Uterus (tissue), 4 donors: ENCODE data around the gene OMA1. TPM values are rescaled to one million over a fixed set of nuclear protein-coding genes. Genes with fewer than 3 reads are reported as not detected.

Experiments used
- DNase-seq, 2 donors: peaks; one replicate each; pipeline ENCODE4 v3.0.0-alpha.2; 2019 to 2020
- H3K27ac ChIP-seq, 2 donors: fragments of 200-600 bp; sonication (generic); 1 replicate in 1 of 2; 2 replicates in 1 of 2; pipeline ENCODE4 v1.5.1; 2016 to 2018
- H3K27me3 ChIP-seq, 2 donors: fragments of 200-600 bp; sonication (generic); one replicate each; pipeline ENCODE4 v1.5.1; 2018 to 2019; ENCODE audit warnings: control low read depth in 1 of 2
- H3K36me3 ChIP-seq, 2 donors: fragments of 200-600 bp; sonication (generic); one replicate each; pipeline ENCODE4 v1.5.1; 2019; ENCODE audit warnings: control low read depth in 1 of 2
- H3K4me1 ChIP-seq, 2 donors: fragments of 200-600 bp; sonication (generic); one replicate each; pipeline ENCODE4 v1.5.1; 2018 to 2019; ENCODE audit warnings: control low read depth in 1 of 2
- H3K4me3 ChIP-seq, 2 donors: fragments of 200-600 bp; sonication (generic); 1 replicate in 1 of 2; 2 replicates in 1 of 2; pipeline ENCODE4 v1.5.1; 2018 to 2019; ENCODE audit warnings: mild to moderate bottlenecking in 1 of 2
- H3K9me3 ChIP-seq, 2 donors: fragments of 200-600 bp; sonication (generic); one replicate each; pipeline ENCODE4 v1.5.1; 2019; ENCODE audit warnings: control low read depth in 1 of 2
- CTCF ChIP-seq, 4 experiments: fragments of 200-600 bp in 2 of 4; fragments of 450-650 bp in 2 of 4; sonication (generic) in 2 of 4; IDR thresholded peaks; one replicate each; pipeline ENCODE4 v1.5.1; 2016 to 2019; ENCODE audit warnings: antibody characterized with exemption in 4 of 4, mild to moderate bottlenecking in 2 of 4, moderate library complexity in 1 of 4
- POLR2A ChIP-seq, 2 donors: fragments of 450-650 bp; IDR thresholded peaks; one replicate each; pipeline ENCODE4 v1.6.1; 2016; ENCODE audit warnings: antibody characterized with exemption in 2 of 2, mild to moderate bottlenecking in 1 of 2, moderate library complexity in 1 of 2
- intact Hi-C: fragments of 100-400 bp; cut with DNase I; formaldehyde crosslinking; loops from one replicate; pipeline ENCODE4 v1.15.1; 2023; ENCODE audit warnings: low total_unique reads
- total RNA-seq, 4 donors: library from RNA; depleted of rRNA in 3 of 4; stranded (reverse); fragments of >200 nt in 3 of 4; gene quantifications; one replicate each; pipeline versions ENCODE4 v1.1.0 to v1.2.4, GENCODE V29; 2014 to 2023
- donor health status: DM: yes; HTN: yes; CAD: no.

The OMA1 gene
- total RNA-seq, 4 donors from 2014 or later, result 45.9 to 97.6 (median 65.4) TPM

GRCh38 chr1:58576727-58577653 is 30.5 kb upstream of the OMA1 start, which contains the start of gene TACSTD2:
TACSTD2 (minus strand) TSS chr1:58577252; CDS start chr1:58577156, 96 bp downstream.
- Histone ChIP-seq H3K27me3 (peaks cover 0 to 4% of the 10 kb centered on the region in 2 donors), H3K27ac (peak within 1 kb of the TSS in 1 of 2 donors; percentile 34)
- no peak for DNase-seq

GRCh38 chr1:58576325-58576726 is 29.8 kb upstream of the OMA1 start:
- Histone ChIP-seq H3K27me3 (peaks cover 0 to 2% of the 10 kb centered on the region in 2 donors), H3K4me1 (peaks cover 0 to 7% of the 10 kb centered on the region in 2 donors), H3K36me3 (no peaks in the 10 kb centered on the region), H3K9me3 (no peaks in the 10 kb centered on the region), H3K4me3 (peak overlapping the region; percentile 5 to 19), H3K27ac (no peak overlapping the region)
- TF ChIP-seq POLR2A (IDR thresholded peaks at IDR 0.05), result no peak
- no peak for TF ChIP-seq CTCF (IDR thresholded peaks at IDR 0.05)
- DNase-seq, result no peak
- intact Hi-C loops, result no loop called here

More at GRCh38 chr1:58576727-58577653, 30.5 kb upstream of the OMA1 start, which contains the start of gene TACSTD2:
- no peak for TF ChIP-seq CTCF (IDR thresholded peaks at IDR 0.05)
- H3K36me3 ChIP-seq, result no peaks in the 10 kb centered on the region
- intact Hi-C loops, result no loop called here
- H3K4me1 ChIP-seq, result peaks cover 0 to 7% of the 10 kb centered on the region in 2 donors
- H3K9me3 ChIP-seq, result no peaks in the 10 kb centered on the region
- peak within 1 kb of the TSS; percentile 5 to 19 for H3K4me3 ChIP-seq

DNA sequence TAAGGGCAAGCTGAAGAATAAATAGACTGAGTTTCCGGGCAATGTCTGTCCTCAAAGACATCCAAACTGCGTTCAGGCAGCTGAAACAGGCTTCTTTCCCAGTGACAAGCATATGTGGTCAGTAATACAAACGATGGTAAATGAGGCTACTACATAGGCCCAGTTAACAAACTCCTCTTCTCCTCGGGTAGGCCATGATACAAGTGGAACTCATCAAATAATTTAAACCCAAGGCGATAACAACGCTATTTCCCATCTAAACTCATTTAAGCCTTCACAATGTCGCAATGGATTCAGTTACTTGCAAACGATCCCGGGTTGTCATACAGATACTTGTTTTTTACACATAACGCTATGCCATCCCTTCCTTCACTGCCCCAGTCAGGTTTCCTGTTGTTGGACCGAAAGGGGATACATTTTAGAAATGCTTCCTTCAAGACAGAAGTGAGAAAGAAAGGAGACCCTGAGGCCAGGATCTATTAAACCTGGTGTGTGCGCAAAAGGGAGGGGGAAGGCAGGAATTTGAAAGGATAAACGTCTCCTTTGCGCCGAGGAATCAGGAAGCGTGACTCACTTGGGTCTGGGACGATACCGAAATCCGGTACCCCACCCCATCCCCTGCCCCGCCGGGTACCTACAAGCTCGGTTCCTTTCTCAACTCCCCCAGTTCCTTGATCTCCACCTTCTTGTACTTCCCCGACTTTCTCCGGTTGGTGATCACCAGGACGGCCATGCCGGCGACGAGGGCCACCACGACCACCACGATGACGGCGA is 29.2 kb upstream of the OMA1 start:
- H3K36me3 ChIP-seq, result no peaks in the 10 kb centered on the region
- intact Hi-C loops, result no loop called here
- DNase-seq, result no peak
- H3K4me1 ChIP-seq, result peaks cover 0 to 7% of the 10 kb centered on the region in 2 donors
- no peak for TF ChIP-seq CTCF (IDR thresholded peaks at IDR 0.05)
- TF ChIP-seq POLR2A (IDR thresholded peaks at IDR 0.05), result no peak
- H3K27me3 ChIP-seq, result peaks cover 0 to 2% of the 10 kb centered on the region in 2 donors
- no peak overlapping the region for H3K27ac ChIP-seq
- peak overlapping the region in 1 of 2 donors; percentile 19 for H3K4me3 ChIP-seq
- no peaks in the 10 kb centered on the region for H3K9me3 ChIP-seq

GRCh38 chr1:58574816-58575215 is 28.3 kb upstream of the OMA1 start:
- H3K27me3 ChIP-seq, result peaks cover 0 to 2% of the 10 kb centered on the region in 2 donors
- no peak overlapping the region for H3K4me3 ChIP-seq
- H3K9me3 ChIP-seq, result no peaks in the 10 kb centered on the region

More at GRCh38 chr1:58574816-58575215, 28.3 kb upstream of the OMA1 start:
- no peak for TF ChIP-seq POLR2A (IDR thresholded peaks at IDR 0.05)
- TF ChIP-seq CTCF (IDR thresholded peaks at IDR 0.05), result no peak
- no peak for DNase-seq
- peaks cover 0 to 7% of the 10 kb centered on the region in 2 donors for H3K4me1 ChIP-seq
- intact Hi-C loops, result no loop called here
- H3K36me3 ChIP-seq, result no peaks in the 10 kb centered on the region
- H3K27ac ChIP-seq, result no peak overlapping the region
